ENCODE results near the gene SERPINA3. TPM values are rescaled to one million over a fixed set of nuclear protein-coding genes. Genes with fewer than 3 reads are reported as not detected.

Gene SERPINA3
- total RNA-seq, 2 experiments from 2014 or later = not detected

GRCh38 chr14:94656043-94656442, 43.9 kb downstream of the SERPINA3 start:
- Histone ChIP-seq H3K4me3 (ENCODE audit: low read length) (no peak overlapping the region), H3K27me3 (ENCODE audit: control insufficient read depth in 1 of 2, insufficient read depth in 2 of 2, low read length in 2 of 2) (no peaks in the 10 kb centered on the region), H3K27ac (ENCODE audit: low read depth in 1 of 2, low read length in 2 of 2) (no peak overlapping the region), H3K36me3 (ENCODE audit: insufficient read depth, low read length) (no peaks in the 10 kb centered on the region), H3K4me1 (ENCODE audit: insufficient read depth, low read length) (no peaks in the 10 kb centered on the region), H3K9me3 (ENCODE audit: control insufficient read depth in 1 of 2, insufficient read depth in 1 of 2, low read length in 2 of 2) (peaks cover 0 to 5% of the 10 kb centered on the region in 2 experiments)
- peaks cover 2% of the 10 kb centered on the region for H3K9me3 Mint-ChIP-seq
- H3K4me3 Mint-ChIP-seq = no peak overlapping the region
- ATAC-seq (ENCODE audit: poor library complexity) = no peak
- intact Hi-C loops (cut with DNase I, micrococcal nuclease) = no loop called here
- ChIA-PET POLR2A (no interaction called here), CTCF (no interaction called here)
- H3K4me1 Mint-ChIP-seq (ENCODE audit: low read depth) = no peaks in the 10 kb centered on the region
- H3K36me3 Mint-ChIP-seq (ENCODE audit: low read depth) = no peaks in the 10 kb centered on the region
- no peak for DNase-seq
- peaks cover 27% of the 10 kb centered on the region for H3K27me3 Mint-ChIP-seq
- H3K27ac Mint-ChIP-seq = no peak overlapping the region
- no peak for TF ChIP-seq CTCF (IDR thresholded peaks at IDR 0.05)

DNA sequence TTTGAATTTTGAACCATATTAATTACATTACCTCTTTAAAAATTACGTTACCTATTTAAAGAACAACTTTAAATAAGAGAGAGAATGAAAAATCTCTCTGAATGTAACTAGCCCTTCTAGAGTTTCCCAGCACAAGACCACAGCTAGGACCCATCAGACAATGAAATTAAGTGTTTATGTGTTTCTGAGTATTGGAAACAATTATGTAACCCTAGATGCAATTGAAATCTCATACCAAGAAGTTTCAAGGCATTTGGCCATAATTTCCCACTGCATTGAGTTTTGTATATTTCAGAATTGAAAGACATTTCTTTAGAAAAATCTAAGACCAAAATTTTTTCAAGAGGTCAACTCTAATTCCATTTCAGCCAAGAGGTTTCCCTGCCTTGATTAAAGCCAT, 47.1 kb downstream of the SERPINA3 start:
- ATAC-seq (ENCODE audit: poor library complexity) = no peak
- no peaks in the 10 kb centered on the region for H3K4me1 ChIP-seq (ENCODE audit: insufficient read depth, low read length)
- no peaks in the 10 kb centered on the region for H3K4me1 Mint-ChIP-seq (ENCODE audit: low read depth)
- H3K4me3 Mint-ChIP-seq = no peak overlapping the region
- H3K27ac ChIP-seq (ENCODE audit: low read depth in 1 of 2, low read length in 2 of 2) = no peak overlapping the region
- H3K36me3 Mint-ChIP-seq (ENCODE audit: low read depth) = no peaks in the 10 kb centered on the region
- H3K9me3 ChIP-seq (ENCODE audit: control insufficient read depth in 1 of 2, insufficient read depth in 1 of 2, low read length in 2 of 2) = peaks cover 0 to 7% of the 10 kb centered on the region in 2 experiments
- H3K27me3 Mint-ChIP-seq = peaks cover 49% of the 10 kb centered on the region
- peaks cover 0 to 3% of the 10 kb centered on the region in 2 experiments for H3K27me3 ChIP-seq (ENCODE audit: control insufficient read depth in 1 of 2, insufficient read depth in 2 of 2, low read length in 2 of 2)
- ChIA-PET CTCF (no interaction called here), POLR2A (no interaction called here)
- no peak overlapping the region for H3K4me3 ChIP-seq (ENCODE audit: low read length)
- H3K36me3 ChIP-seq (ENCODE audit: insufficient read depth, low read length) = no peaks in the 10 kb centered on the region
- peaks cover 2% of the 10 kb centered on the region for H3K9me3 Mint-ChIP-seq
- H3K27ac Mint-ChIP-seq = no peak overlapping the region
- TF ChIP-seq CTCF (IDR thresholded peaks at IDR 0.05) = no peak
- no peak for DNase-seq
- intact Hi-C loops (cut with DNase I, micrococcal nuclease) = no loop called here

GRCh38 chr14:94659901-94660300, 47.7 kb downstream of the SERPINA3 start:
- H3K27ac ChIP-seq (ENCODE audit: low read depth in 1 of 2, low read length in 2 of 2) = no peak overlapping the region
- Mint-ChIP-seq H3K4me3 (no peak overlapping the region), H3K36me3 (ENCODE audit: low read depth) (no peaks in the 10 kb centered on the region), H3K27ac (no peak overlapping the region), H3K27me3 (peaks cover 55% of the 10 kb centered on the region), H3K4me1 (ENCODE audit: low read depth) (no peaks in the 10 kb centered on the region), H3K9me3 (peaks cover 4% of the 10 kb centered on the region)
- ChIA-PET POLR2A (no interaction called here), CTCF (no interaction called here)
- H3K4me1 ChIP-seq (ENCODE audit: insufficient read depth, low read length) = no peaks in the 10 kb centered on the region
- no peak for ATAC-seq (ENCODE audit: poor library complexity)
- DNase-seq = no peak
- intact Hi-C loops (cut with DNase I, micrococcal nuclease) = no loop called here
- H3K4me3 ChIP-seq (ENCODE audit: low read length) = no peak overlapping the region
- H3K9me3 ChIP-seq (ENCODE audit: control insufficient read depth in 1 of 2, insufficient read depth in 1 of 2, low read length in 2 of 2) = peaks cover 0 to 9% of the 10 kb centered on the region in 2 experiments
- H3K27me3 ChIP-seq (ENCODE audit: control insufficient read depth in 1 of 2, insufficient read depth in 2 of 2, low read length in 2 of 2) = peaks cover 0 to 3% of the 10 kb centered on the region in 2 experiments
- no peaks in the 10 kb centered on the region for H3K36me3 ChIP-seq (ENCODE audit: insufficient read depth, low read length)
- no peak for TF ChIP-seq CTCF (IDR thresholded peaks at IDR 0.05)

Data from CD4-positive, alpha-beta T cell (primary cell).